Naive thymus-derived CD4-positive, alpha-beta T cell (primary cell): ENCODE measurements around the gene LEMD3. TPM values are rescaled to one million over a fixed set of nuclear protein-coding genes. Genes with fewer than 3 reads are reported as not detected.

Source experiments
- ATAC-seq: fragments of 150-1000 bp; cut with Tn5 transposase; 2 replicates; pipeline ENCODE4 v1.10.0; 2021; ENCODE audit warnings: mild to moderate bottlenecking, moderate library complexity
- CTCF ChIA-PET: fragments of 350-600 bp; sonication (Branson Sonifier 250); formaldehyde crosslinking; loops from one replicate; lab custom pipeline; 2021; ENCODE audit warnings: antibody characterized with exemption; lab: Charles Lee
- POLR2A ChIA-PET: fragments of 350-600 bp; sonication (Branson Sonifier 250); formaldehyde crosslinking; loops from one replicate; lab custom pipeline; 2021; ENCODE audit warnings: antibody characterized with exemption, inconsistent platforms; lab: Charles Lee
- DNase-seq, 9 donors: peaks; one replicate each; pipeline versions ENCODE4 v3.0.0 to v3.0.0-alpha.2; 2020 to 2022; ENCODE audit warnings: mixed read lengths in 1 of 9
- H3K27ac ChIP-seq: one replicate; pipeline ENCODE4 v1.7.0; 2013; ENCODE audit warnings: mild to moderate bottlenecking, low read depth, low read length, moderate library complexity
- H3K27me3 ChIP-seq, 2 donors: one replicate each; pipeline ENCODE4 v1.7.0; 2013; ENCODE audit warnings: low read length in 2 of 2, mild to moderate bottlenecking in 2 of 2, moderate library complexity in 2 of 2; ENCODE audit not compliant: control insufficient read depth in 2 of 2, insufficient read depth in 2 of 2
- H3K36me3 ChIP-seq, 3 experiments: 1 replicate in 2 of 3; 2 replicates in 1 of 3; pipeline ENCODE4 v1.7.0; 2013; ENCODE audit warnings: low read length in 3 of 3, mild to moderate bottlenecking in 3 of 3, moderate library complexity in 1 of 3; ENCODE audit not compliant: insufficient read depth in 3 of 3, control insufficient read depth in 2 of 3
- H3K4me1 ChIP-seq, 2 donors: one replicate each; pipeline ENCODE4 v1.7.0; 2013; ENCODE audit warnings: low read length in 2 of 2, mild to moderate bottlenecking in 2 of 2, moderate library complexity in 1 of 2; ENCODE audit not compliant: control insufficient read depth in 2 of 2, insufficient read depth in 2 of 2
- H3K4me3 ChIP-seq: 2 replicates; pipeline ENCODE4 v1.7.0; 2013; ENCODE audit warnings: mild to moderate bottlenecking, low read length
- H3K9me3 ChIP-seq, 3 experiments: 1 replicate in 2 of 3; 2 replicates in 1 of 3; pipeline ENCODE4 v1.7.0; 2013; ENCODE audit warnings: low read length in 3 of 3; ENCODE audit not compliant: control insufficient read depth in 2 of 3
- H3K27ac Mint-ChIP-seq, 9 donors: one replicate each; pipeline ENCODE4 v1.8.0; 2020 to 2022; ENCODE audit warnings: mixed read lengths in 9 of 9, mild to moderate bottlenecking in 8 of 9, moderate library complexity in 5 of 9, inconsistent platforms in 2 of 9
- H3K27me3 Mint-ChIP-seq, 5 donors: one replicate each; pipeline ENCODE4 v1.8.0; 2021 to 2022; ENCODE audit warnings: mixed read lengths in 5 of 5, mild to moderate bottlenecking in 1 of 5
- H3K36me3 Mint-ChIP-seq, 5 donors: one replicate each; pipeline ENCODE4 v1.8.0; 2020 to 2022; ENCODE audit warnings: mixed read lengths in 5 of 5, mild to moderate bottlenecking in 3 of 5, inconsistent platforms in 1 of 5
- H3K4me1 Mint-ChIP-seq, 7 donors: one replicate each; pipeline ENCODE4 v1.8.0; 2020 to 2022; ENCODE audit warnings: mixed read lengths in 7 of 7, mild to moderate bottlenecking in 3 of 7, inconsistent platforms in 1 of 7
- H3K4me3 Mint-ChIP-seq, 10 donors: one replicate each; pipeline ENCODE4 v1.8.0; 2020 to 2022; ENCODE audit warnings: mild to moderate bottlenecking in 10 of 10, mixed read lengths in 10 of 10, moderate library complexity in 6 of 10, inconsistent platforms in 2 of 10
- H3K9me3 Mint-ChIP-seq, 11 donors: one replicate each; pipeline ENCODE4 v1.8.0; 2020 to 2022; ENCODE audit warnings: mixed read lengths in 11 of 11, mild to moderate bottlenecking in 4 of 11, inconsistent platforms in 1 of 11, moderate library complexity in 1 of 11
- intact Hi-C, 2 donors: fragments of 100-400 bp; cut with micrococcal nuclease; formaldehyde crosslinking; loops; one replicate each; pipeline ENCODE4 v1.15.1; 2023
- polyA plus RNA-seq, 2 donors: library from polyadenylated mRNA; unstranded; fragments of 300-500 nt; fragmentation: Illumina TruSeq; gene quantifications; one replicate each; pipeline ENCODE4 v1.2.3, GENCODE V29; 2021
- total RNA-seq, 6 experiments: library from RNA in 5 of 6; stranded (reverse) in 5 of 6; gene quantifications; 1 replicate in 5 of 6; 2 replicates in 1 of 6; pipeline ENCODE4 v1.2.3 and lab custom pipeline; 2021 to 2026

Gene LEMD3
- total and polyA plus RNA-seq, 7 experiments from 2014 or later, result 33.3 to 60.1 (median 52.2) TPM

GRCh38 chr12:65171870-65172269 is 2.5 kb downstream of the LEMD3 start:
- CTCF ChIA-PET, result no interaction called here
- no peaks in the 10 kb centered on the region for H3K9me3 ChIP-seq
- H3K4me3 Mint-ChIP-seq, result peak overlapping the region in 8 of 10 donors; percentile 51 to 99 (median 82)
- POLR2A ChIA-PET, result interaction anchor here (0.6 to 1.0 kb wide), 3 partner anchors 9 to 23 kb away, joined by 3 read pairs; no protein-coding TSS in a partner anchor
- peaks cover 0 to 12% (median 0%) of the 10 kb centered on the region in 3 experiments for H3K36me3 ChIP-seq
- DNase-seq, result peak in 5 of 9 donors; percentile 12 to 55 (median 30)
- H3K27ac ChIP-seq, result no peak overlapping the region
- intact Hi-C loops, result loop anchor here (2.0 to 10.0 kb wide), 7 partner anchors 21 to 1133 kb away; partner anchors contain the start of genes HELB (in 2 of the 2) and TBK1 (in 1 of the 2)
- peak overlapping the region in 6 of 9 donors; percentile 3 to 60 (median 25) for H3K27ac Mint-ChIP-seq
- no peaks in the 10 kb centered on the region for H3K27me3 ChIP-seq
- peak overlapping the region; percentile 84 for H3K4me3 ChIP-seq
- H3K36me3 Mint-ChIP-seq, result peaks cover 0 to 19% (median 4%) of the 10 kb centered on the region in 5 donors
- H3K27me3 Mint-ChIP-seq, result peaks cover 0 to 4% (median 0%) of the 10 kb centered on the region in 5 donors
- peak; percentile 39 for ATAC-seq
- H3K9me3 Mint-ChIP-seq, result no peaks in the 10 kb centered on the region
- H3K4me1 ChIP-seq, result peaks cover 41 to 45% of the 10 kb centered on the region in 2 donors
- peaks cover 10 to 35% (median 23%) of the 10 kb centered on the region in 7 donors for H3K4me1 Mint-ChIP-seq

- Mint-ChIP-seq H3K27me3 (no peaks in the 10 kb centered on the region), H3K4me3 (no peak overlapping the region), H3K27ac (no peak overlapping the region), H3K36me3 (peaks cover 0 to 19% (median 4%) of the 10 kb centered on the region in 5 donors), H3K4me1 (peaks cover 10 to 31% (median 25%) of the 10 kb centered on the region in 7 donors), H3K9me3 (no peaks in the 10 kb centered on the region)
- CTCF ChIA-PET, result no interaction called here
- DNase-seq (no peak), ATAC-seq (no peak)
- Histone ChIP-seq H3K27ac (no peak overlapping the region), H3K36me3 (peaks cover 0 to 9% (median 0%) of the 10 kb centered on the region in 3 experiments), H3K4me3 (no peak overlapping the region), H3K27me3 (no peaks in the 10 kb centered on the region), H3K9me3 (no peaks in the 10 kb centered on the region), H3K4me1 (peaks cover 37 to 40% of the 10 kb centered on the region in 2 donors)
- intact Hi-C loops, result loop anchor here in 1 of 2 donors (10.0 kb wide), 1 partner anchor 1129 kb away; the partner anchor contains the start of gene HELB
- POLR2A ChIA-PET, result no interaction called here
Measured at GRCh38 chr12:65175385-65175784, 6.0 kb downstream of the LEMD3 start.

- intact Hi-C loops, result no loop called here
- Histone ChIP-seq H3K9me3 (no peaks in the 10 kb centered on the region), H3K4me1 (peaks cover 4 to 13% of the 10 kb centered on the region in 2 donors), H3K27me3 (no peaks in the 10 kb centered on the region), H3K27ac (no peak overlapping the region), H3K4me3 (no peak overlapping the region), H3K36me3 (peaks cover 0 to 3% (median 0%) of the 10 kb centered on the region in 3 experiments)
- no peaks in the 10 kb centered on the region for H3K9me3 Mint-ChIP-seq
- peak overlapping the region in 4 of 10 donors; percentile 19 to 56 (median 35) for H3K4me3 Mint-ChIP-seq
- ChIA-PET CTCF (no interaction called here), POLR2A (no interaction called here)
- H3K27ac Mint-ChIP-seq, result peak overlapping the region in 1 of 9 donors; percentile 12
- peak; percentile 36 for ATAC-seq
- peaks cover 0 to 25% (median 9%) of the 10 kb centered on the region in 5 donors for H3K36me3 Mint-ChIP-seq
- peaks cover 34 to 75% (median 64%) of the 10 kb centered on the region in 7 donors for H3K4me1 Mint-ChIP-seq
- no peak for DNase-seq
- H3K27me3 Mint-ChIP-seq, result no peaks in the 10 kb centered on the region
Measured at GRCh38 chr12:65182012-65182739, 12.8 kb downstream of the LEMD3 start.

- Histone ChIP-seq H3K9me3 (no peaks in the 10 kb centered on the region), H3K36me3 (no peaks in the 10 kb centered on the region), H3K27me3 (no peaks in the 10 kb centered on the region), H3K27ac (no peak overlapping the region), H3K4me3 (no peak overlapping the region), H3K4me1 (peaks cover 4 to 13% of the 10 kb centered on the region in 2 donors)
- peaks cover 0 to 3% (median 0%) of the 10 kb centered on the region in 11 donors for H3K9me3 Mint-ChIP-seq
- H3K27ac Mint-ChIP-seq, result peak overlapping the region in 2 of 9 donors; percentile 7 to 36
- peaks cover 46 to 86% (median 81%) of the 10 kb centered on the region in 7 donors for H3K4me1 Mint-ChIP-seq
- peak overlapping the region in 5 of 10 donors; percentile 7 to 56 (median 38) for H3K4me3 Mint-ChIP-seq
- ChIA-PET CTCF (no interaction called here), POLR2A (no interaction called here)
- ATAC-seq (no peak), DNase-seq (no peak)
- intact Hi-C loops, result loop anchor here in 1 of 2 donors (2.0 kb wide), 1 partner anchor 14 kb away; no protein-coding TSS in a partner anchor
- peaks cover 3 to 37% (median 16%) of the 10 kb centered on the region in 5 donors for H3K36me3 Mint-ChIP-seq
- no peaks in the 10 kb centered on the region for H3K27me3 Mint-ChIP-seq
Measured at GRCh38 chr12:65184176-65184857, 14.9 kb downstream of the LEMD3 start.

- no peaks in the 10 kb centered on the region for H3K27me3 ChIP-seq
- peaks cover 47 to 91% (median 84%) of the 10 kb centered on the region in 7 donors for H3K4me1 Mint-ChIP-seq
- H3K4me3 ChIP-seq, result no peak overlapping the region
- H3K4me1 ChIP-seq, result peaks cover 4 to 13% of the 10 kb centered on the region in 2 donors
- ChIA-PET POLR2A (no interaction called here), CTCF (no interaction called here)
- no peaks in the 10 kb centered on the region for H3K36me3 ChIP-seq
- H3K9me3 Mint-ChIP-seq, result peaks cover 0 to 3% (median 0%) of the 10 kb centered on the region in 11 donors
- peak overlapping the region in 2 of 9 donors; percentile 36 to 70 for H3K27ac Mint-ChIP-seq
- peak overlapping the region in 5 of 10 donors; percentile 11 to 56 (median 38) for H3K4me3 Mint-ChIP-seq
- H3K27me3 Mint-ChIP-seq, result no peaks in the 10 kb centered on the region
- H3K36me3 Mint-ChIP-seq, result peaks cover 3 to 39% (median 20%) of the 10 kb centered on the region in 5 donors
- H3K27ac ChIP-seq, result no peak overlapping the region
- DNase-seq (no peak), ATAC-seq (no peak)
- intact Hi-C loops, result loop anchor here in 1 of 2 donors (2.0 kb wide), 1 partner anchor 14 kb away; no protein-coding TSS in a partner anchor
- no peaks in the 10 kb centered on the region for H3K9me3 ChIP-seq
Measured at GRCh38 chr12:65184858-65185229, 15.5 kb downstream of the LEMD3 start.

GRCh38 chr12:65187665-65188064 is 18.3 kb downstream of the LEMD3 start:
- Mint-ChIP-seq H3K27me3 (no peaks in the 10 kb centered on the region), H3K4me3 (peak overlapping the region in 1 of 10 donors; percentile 17), H3K4me1 (peaks cover 50 to 94% (median 87%) of the 10 kb centered on the region in 7 donors), H3K27ac (peak overlapping the region in 1 of 9 donors; percentile 70), H3K9me3 (peaks cover 0 to 3% (median 0%) of the 10 kb centered on the region in 11 donors), H3K36me3 (peaks cover 8 to 39% (median 20%) of the 10 kb centered on the region in 5 donors)
- DNase-seq, result no peak
- Histone ChIP-seq H3K27me3 (no peaks in the 10 kb centered on the region), H3K9me3 (no peaks in the 10 kb centered on the region), H3K4me3 (no peak overlapping the region), H3K4me1 (peaks cover 8% of the 10 kb centered on the region in 2 donors), H3K36me3 (no peaks in the 10 kb centered on the region), H3K27ac (no peak overlapping the region)
- ChIA-PET CTCF (no interaction called here), POLR2A (interaction anchor here (0.7 kb wide), 1 partner anchor 1486 kb away, joined by 5 read pairs; no protein-coding TSS in a partner anchor)
- intact Hi-C loops, result no loop called here
- no peak for ATAC-seq
